Rectal smooth muscle tissue (tissue), 1 donor: ENCODE measurements around the gene TEX35.

Experiments used
- H3K27ac ChIP-seq: one replicate; pipeline ENCODE4 v1.7.0; 2013; ENCODE audit warnings: low read depth, low read length, inconsistent platforms
- H3K27me3 ChIP-seq: one replicate; pipeline ENCODE4 v1.7.0; 2013; ENCODE audit warnings: low read length; ENCODE audit not compliant: control insufficient read depth, insufficient read depth
- H3K36me3 ChIP-seq: one replicate; pipeline ENCODE4 v1.7.0; 2013; ENCODE audit warnings: low read length; ENCODE audit not compliant: control insufficient read depth, insufficient read depth
- H3K4me1 ChIP-seq: one replicate; pipeline ENCODE4 v1.7.0; 2013; ENCODE audit warnings: low read length; ENCODE audit not compliant: control insufficient read depth, insufficient read depth
- H3K4me3 ChIP-seq: one replicate; pipeline ENCODE4 v1.7.0; 2013; ENCODE audit warnings: low read length
- H3K9ac ChIP-seq: one replicate; pipeline ENCODE4 v1.7.0; 2013; ENCODE audit warnings: low read length

TEX35 gene

GRCh38 chr1:178512566-178513277 is at the start of gene TEX35:
TEX35 (plus strand) TSS chr1:178513109; CDS start chr1:178513189, 80 bp downstream.
- H3K9ac ChIP-seq, result no peak within 1 kb of the TSS
- no peaks in the 10 kb centered on the region for H3K36me3 ChIP-seq
- no peaks in the 10 kb centered on the region for H3K4me1 ChIP-seq
- H3K4me3 ChIP-seq, result no peak within 1 kb of the TSS
- no peak within 1 kb of the TSS for H3K27ac ChIP-seq
- no peaks in the 10 kb centered on the region for H3K27me3 ChIP-seq

- peaks cover 12% of the 10 kb centered on the region for H3K36me3 ChIP-seq
- no peak overlapping the region for H3K27ac ChIP-seq
- H3K4me1 ChIP-seq, result no peaks in the 10 kb centered on the region
- H3K4me3 ChIP-seq, result no peak overlapping the region
- H3K27me3 ChIP-seq, result no peaks in the 10 kb centered on the region
- no peak overlapping the region for H3K9ac ChIP-seq
Measured at GRCh38 chr1:178464141-178464540, 48.8 kb upstream of the TEX35 start.

- no peak overlapping the region for H3K27ac ChIP-seq
- H3K27me3 ChIP-seq, result no peaks in the 10 kb centered on the region
- no peak overlapping the region for H3K9ac ChIP-seq
- no peak overlapping the region for H3K4me3 ChIP-seq
- H3K36me3 ChIP-seq, result peaks cover 14% of the 10 kb centered on the region
- no peaks in the 10 kb centered on the region for H3K4me1 ChIP-seq
Measured at GRCh38 chr1:178464566-178464965, 48.3 kb upstream of the TEX35 start.

GRCh38 chr1:178465011-178465410 is 47.9 kb upstream of the TEX35 start:
- Histone ChIP-seq H3K27ac (no peak overlapping the region), H3K36me3 (peaks cover 14% of the 10 kb centered on the region)

GRCh38 chr1:178467837-178468236 is 45.1 kb upstream of the TEX35 start:
- Histone ChIP-seq H3K9ac (no peak overlapping the region), H3K4me1 (no peaks in the 10 kb centered on the region), H3K27me3 (no peaks in the 10 kb centered on the region), H3K4me3 (no peak overlapping the region), H3K36me3 (peaks cover 14% of the 10 kb centered on the region), H3K27ac (no peak overlapping the region)

More at GRCh38 chr1:178465011-178465410, 47.9 kb upstream of the TEX35 start:
- no peak overlapping the region for H3K4me3 ChIP-seq
- no peaks in the 10 kb centered on the region for H3K4me1 ChIP-seq
- no peaks in the 10 kb centered on the region for H3K27me3 ChIP-seq
- no peak overlapping the region for H3K9ac ChIP-seq

- no peak overlapping the region for H3K4me3 ChIP-seq
- H3K36me3 ChIP-seq, result peaks cover 12% of the 10 kb centered on the region
- no peaks in the 10 kb centered on the region for H3K27me3 ChIP-seq
- no peak overlapping the region for H3K27ac ChIP-seq
- H3K4me1 ChIP-seq, result no peaks in the 10 kb centered on the region
- H3K9ac ChIP-seq, result no peak overlapping the region
Measured at GRCh38 chr1:178470411-178470960, 42.4 kb upstream of the TEX35 start.

GRCh38 chr1:178472531-178472930 is 40.4 kb upstream of the TEX35 start:
- H3K27me3 ChIP-seq, result no peaks in the 10 kb centered on the region
- peaks cover 7% of the 10 kb centered on the region for H3K36me3 ChIP-seq
- no peak overlapping the region for H3K4me3 ChIP-seq
- H3K4me1 ChIP-seq, result no peaks in the 10 kb centered on the region
- H3K9ac ChIP-seq, result no peak overlapping the region
- H3K27ac ChIP-seq, result no peak overlapping the region

- H3K4me1 ChIP-seq, result no peaks in the 10 kb centered on the region
- no peak overlapping the region for H3K4me3 ChIP-seq
- no peak overlapping the region for H3K9ac ChIP-seq
- no peak overlapping the region for H3K27ac ChIP-seq
- no peaks in the 10 kb centered on the region for H3K36me3 ChIP-seq
- no peaks in the 10 kb centered on the region for H3K27me3 ChIP-seq
Measured at GRCh38 chr1:178477373-178477772, 35.5 kb upstream of the TEX35 start.

GRCh38 chr1:178477841-178478240 is 35.1 kb upstream of the TEX35 start:
- Histone ChIP-seq H3K4me3 (no peak overlapping the region), H3K27me3 (no peaks in the 10 kb centered on the region), H3K9ac (no peak overlapping the region), H3K36me3 (no peaks in the 10 kb centered on the region), H3K4me1 (no peaks in the 10 kb centered on the region), H3K27ac (no peak overlapping the region)

GRCh38 chr1:178483251-178483957 is 29.5 kb upstream of the TEX35 start:
- H3K27ac ChIP-seq, result no peak overlapping the region
- no peak overlapping the region for H3K9ac ChIP-seq
- no peak overlapping the region for H3K4me3 ChIP-seq
- peaks cover 2% of the 10 kb centered on the region for H3K27me3 ChIP-seq
- H3K4me1 ChIP-seq, result no peaks in the 10 kb centered on the region
- no peaks in the 10 kb centered on the region for H3K36me3 ChIP-seq

- H3K27ac ChIP-seq, result no peak overlapping the region
- peaks cover 2% of the 10 kb centered on the region for H3K27me3 ChIP-seq
- H3K9ac ChIP-seq, result no peak overlapping the region
- H3K36me3 ChIP-seq, result no peaks in the 10 kb centered on the region
- no peaks in the 10 kb centered on the region for H3K4me1 ChIP-seq
- no peak overlapping the region for H3K4me3 ChIP-seq
Measured at GRCh38 chr1:178484698-178485225, 28.1 kb upstream of the TEX35 start.

GRCh38 chr1:178485541-178485981 is 27.3 kb upstream of the TEX35 start:
- Histone ChIP-seq H3K36me3 (no peaks in the 10 kb centered on the region), H3K4me1 (no peaks in the 10 kb centered on the region), H3K27me3 (peaks cover 2% of the 10 kb centered on the region), H3K9ac (no peak overlapping the region), H3K27ac (no peak overlapping the region), H3K4me3 (no peak overlapping the region)
